Loucy (cell line): ENCODE results near the gene IHH.

ENCODE experiments used
- CTCF ChIP-seq: fragments of 200-600 bp; sonication (generic); conservative IDR thresholded peaks from 2 replicates; pipeline ENCODE4 v1.5.1; 2014; ENCODE audit warnings: mild to moderate bottlenecking, antibody characterized with exemption, low read length
- EZH2phosphoT487 ChIP-seq: fragments of 200-600 bp; IDR thresholded peaks from 2 replicates; pipeline ENCODE4 v1.6.1; 2018; ENCODE audit warnings: antibody characterized with exemption, mild to moderate bottlenecking, moderate library complexity, borderline replicate concordance

- TF ChIP-seq CTCF (no peak), EZH2phosphoT487 (no peak)
Measured at GRCh38 chr2:219072741-219073250, 12.1 kb upstream of the IHH start.
